IMR-90 (cell line): ENCODE data around the gene ACKR2. TPM values are rescaled to one million over a fixed set of nuclear protein-coding genes. Genes with fewer than 3 reads are reported as not detected.

Source experiments
- ATAC-seq: fragments of 200-7000 bp; cut with Tn5 transposase; 2 replicates; pipeline ENCODE4 v1.9.1; 2020; ENCODE audit warnings: low read depth, mild to moderate bottlenecking, moderate library complexity
- BruUV-seq: library from RNA; stranded (reverse); fragments of 400-500 nt; replicated peaks from 2 replicates; lab custom pipeline; 2021; lab: Mats Ljungman, UMichigan
- CTCF ChIA-PET: fragments of 300-600 bp; formaldehyde crosslinking; extraction: SDS; loops from one replicate; lab custom pipeline; 2021; ENCODE audit warnings: antibody characterized with exemption; lab: Yijun Ruan, JAX
- POLR2A ChIA-PET: fragments of 300-600 bp; sonication (Branson Sonifier 250); formaldehyde crosslinking; loops from one replicate; lab custom pipeline; 2022; ENCODE audit warnings: antibody characterized with exemption; ENCODE audit not compliant: unreplicated experiment; lab: Charles Lee
- DNase-seq: peaks from one replicate; pipeline ENCODE4 v3.0.0; 2013
- H2AFZ ChIP-seq: replicated peaks from 2 replicates; pipeline ENCODE3; 2013; ENCODE audit warnings: low read length, mild to moderate bottlenecking; ENCODE audit not compliant: poor library complexity
- H2AK5ac ChIP-seq: 2 replicates; pipeline ENCODE4 v1.6.1; 2013; ENCODE audit warnings: low read depth, low read length, inconsistent platforms
- H2AK9ac ChIP-seq: replicated peaks from 2 replicates; pipeline ENCODE3; 2013; ENCODE audit warnings: mild to moderate bottlenecking, low read depth, low read length, moderate library complexity; ENCODE audit not compliant: poor library complexity
- H2BK120ac ChIP-seq: 2 replicates; pipeline ENCODE4 v1.6.1; 2013; ENCODE audit warnings: low read depth, low read length, inconsistent platforms
- H2BK15ac ChIP-seq: 3 replicates; pipeline ENCODE4 v1.6.1; 2013; ENCODE audit warnings: low read depth, low read length, inconsistent platforms
- H2BK20ac ChIP-seq: 2 replicates; pipeline ENCODE4 v1.6.1; 2013; ENCODE audit warnings: low read depth, mild to moderate bottlenecking, inconsistent platforms, low read length, moderate library complexity
- H2BK5ac ChIP-seq: 2 replicates; pipeline ENCODE4 v1.6.1; 2013; ENCODE audit warnings: mild to moderate bottlenecking, low read depth, low read length, inconsistent platforms; ENCODE audit not compliant: poor library complexity, severe bottlenecking
- H3K14ac ChIP-seq: replicated peaks from 2 replicates; pipeline ENCODE4 v1.6.1; 2013; ENCODE audit warnings: low read depth, low read length, inconsistent platforms
- H3K18ac ChIP-seq: 2 replicates; pipeline ENCODE4 v1.6.1; 2013; ENCODE audit warnings: low read depth, low read length, control low read depth
- H3K23ac ChIP-seq: 2 replicates; pipeline ENCODE4 v1.6.1; 2013; ENCODE audit warnings: low read depth, low read length, inconsistent platforms
- H3K27ac ChIP-seq: 2 replicates; pipeline ENCODE4 v1.5.1; 2013; ENCODE audit warnings: mild to moderate bottlenecking, control low read depth, low read length; ENCODE audit not compliant: insufficient read depth
- H3K27me3 ChIP-seq: 2 replicates; pipeline ENCODE4 v1.6.1; 2013; ENCODE audit warnings: low read length; ENCODE audit not compliant: control insufficient read depth, insufficient read depth
- H3K36me3 ChIP-seq: 2 replicates; pipeline ENCODE4 v1.6.1; 2013; ENCODE audit warnings: low read length, mixed read lengths; ENCODE audit not compliant: control insufficient read depth, insufficient read depth
- H3K4ac ChIP-seq: 2 replicates; pipeline ENCODE4 v1.6.1; 2013; ENCODE audit warnings: low read depth, low read length, inconsistent platforms
- H3K4me1 ChIP-seq: 2 replicates; pipeline ENCODE4 v1.6.1; 2013; ENCODE audit warnings: low read length, mixed read lengths; ENCODE audit not compliant: control insufficient read depth, insufficient read depth
- H3K4me2 ChIP-seq: 2 replicates; pipeline ENCODE4 v1.6.1; 2013; ENCODE audit warnings: low read depth, mild to moderate bottlenecking, control low read depth, low read length, moderate library complexity
- H3K4me3 ChIP-seq: 2 replicates; pipeline ENCODE4 v1.5.1; 2013; ENCODE audit warnings: low read depth, mild to moderate bottlenecking, control low read depth, low read length, moderate library complexity; ENCODE audit not compliant: insufficient read depth
- H3K56ac ChIP-seq: 2 replicates; pipeline ENCODE4 v1.6.1; 2013; ENCODE audit warnings: low read length, inconsistent platforms; ENCODE audit not compliant: insufficient read depth; ENCODE audit errors: extremely low read depth
- H3K79me1 ChIP-seq, 2 experiments: 2 replicates each; pipeline ENCODE4 v1.6.1; 2013; ENCODE audit warnings: low read length in 2 of 2, inconsistent platforms in 1 of 2, low read depth in 1 of 2
- H3K9ac ChIP-seq: 2 replicates; pipeline ENCODE4 v1.6.1; 2013; ENCODE audit warnings: low read depth, low read length, control low read depth
- H3K9me1 ChIP-seq: 2 replicates; pipeline ENCODE4 v1.6.1; 2013; ENCODE audit warnings: low read length, inconsistent platforms; ENCODE audit not compliant: insufficient read depth
- H3K9me3 ChIP-seq: 2 replicates; pipeline ENCODE4 v1.6.1; 2013; ENCODE audit warnings: low read length; ENCODE audit not compliant: control insufficient read depth, insufficient read depth
- H4K20me1 ChIP-seq: 2 replicates; pipeline ENCODE4 v1.6.1; 2013; ENCODE audit warnings: low read length, inconsistent platforms; ENCODE audit not compliant: insufficient read depth
- H4K5ac ChIP-seq: 2 replicates; pipeline ENCODE4 v1.6.1; 2013; ENCODE audit warnings: mild to moderate bottlenecking, low read depth, low read length, control low read depth
- H4K8ac ChIP-seq, 2 experiments: 2 replicates each; pipeline ENCODE4 v1.6.1; 2013; ENCODE audit warnings: low read depth in 2 of 2, low read length in 2 of 2, control low read depth in 1 of 2, inconsistent platforms in 1 of 2
- H4K91ac ChIP-seq: 2 replicates; pipeline ENCODE4 v1.6.1; 2013; ENCODE audit warnings: low read depth, low read length, inconsistent platforms; ENCODE audit not compliant: insufficient read depth
- BHLHE40 ChIP-seq: fragments of 150-350 bp; IDR thresholded peaks from 2 replicates; pipeline ENCODE4 v1.6.1; 2016; ENCODE audit warnings: mild to moderate bottlenecking, low read depth, low read length
- CHD1 ChIP-seq: IDR thresholded peaks from 2 replicates; pipeline ENCODE4 v1.6.1; 2012; ENCODE audit warnings: low read depth, low read length, improper control_type of control experiment
- FOS ChIP-seq: fragments of 150-350 bp; IDR thresholded peaks from 2 replicates; pipeline ENCODE4 v1.6.1; 2016; ENCODE audit warnings: low read depth, low read length
- MXI1 ChIP-seq: IDR thresholded peaks from 2 replicates; pipeline ENCODE4 v1.6.1; 2012; ENCODE audit warnings: low read depth, mild to moderate bottlenecking, low read length, moderate library complexity, borderline replicate concordance
- NFE2L2 ChIP-seq: fragments of 150-350 bp; IDR thresholded peaks from 2 replicates; pipeline ENCODE4 v1.6.1; 2016; ENCODE audit warnings: low read depth, mild to moderate bottlenecking, low read length
- POLR2A ChIP-seq: IDR thresholded peaks from 2 replicates; pipeline ENCODE4 v1.6.1; 2012; ENCODE audit warnings: mild to moderate bottlenecking, low read depth, low read length
- RAD21 ChIP-seq: IDR thresholded peaks from 2 replicates; pipeline ENCODE4 v1.6.1; 2012; ENCODE audit warnings: low read length, improper control_type of control experiment
- RCOR1 ChIP-seq: IDR thresholded peaks from 2 replicates; pipeline ENCODE4 v1.6.1; 2012; ENCODE audit warnings: mild to moderate bottlenecking, low read length, improper control_type of control experiment; ENCODE audit not compliant: insufficient replicate concordance
- dilution Hi-C: fragments of 300-500 bp; cut with HindIII; formaldehyde crosslinking; loops from one replicate; pipeline ENCODE4 v1.14.3; 2018; ENCODE audit warnings: low sequenced_read_pairs; ENCODE audit not compliant: unreplicated experiment
- in situ Hi-C: fragments of 300-500 bp; cut with MboI; formaldehyde crosslinking; loops from 3 replicates; pipeline ENCODE4 v1.14.3; 2019; ENCODE audit warnings: low sequenced_read_pairs, inconsistent platforms, mixed read lengths
- intact Hi-C: fragments of 100-400 bp; cut with micrococcal nuclease; formaldehyde crosslinking; loops from 2 replicates; pipeline ENCODE4 v1.10.0; 2022
- polyA plus RNA-seq, 3 experiments: library from polyadenylated mRNA; depleted of rRNA; stranded (reverse); fragments of >200 nt; gene quantifications; 2 replicates each; pipeline ENCODE4 v1.2.3, GENCODE V29; 2012; ENCODE audit warnings: low replicate concordance in 1 of 3
- total RNA-seq: library from RNA; depleted of rRNA; stranded (reverse); fragments of >200 nt; gene quantifications from 2 replicates; pipeline ENCODE4 v1.2.3, GENCODE V29; 2012
- TF ChIP-seq, protein P1 (sequence below): conservative IDR thresholded peaks from 2 replicates; pipeline ENCODE4 v1.5.1; 2012; ENCODE audit warnings: mild to moderate bottlenecking, low read depth, low read length, improper control_type of control experiment
- TF ChIP-seq, protein P2 (sequence below): fragments of 150-350 bp; IDR thresholded peaks from 2 replicates; pipeline ENCODE4 v1.6.1; 2017; ENCODE audit warnings: mild to moderate bottlenecking, antibody characterized with exemption, low read length, low read depth
- TF ChIP-seq, protein P3 (sequence below): fragments of 150-350 bp; IDR thresholded peaks from 2 replicates; pipeline ENCODE4 v1.6.1; 2016; ENCODE audit warnings: low read depth, mild to moderate bottlenecking, low read length, moderate library complexity, borderline replicate concordance

The ACKR2 gene
- total and polyA plus RNA-seq, 2 of the 4 experiments (the other 2 are of a cell fraction): 0.10 TPM; not detected in 1

DNA sequence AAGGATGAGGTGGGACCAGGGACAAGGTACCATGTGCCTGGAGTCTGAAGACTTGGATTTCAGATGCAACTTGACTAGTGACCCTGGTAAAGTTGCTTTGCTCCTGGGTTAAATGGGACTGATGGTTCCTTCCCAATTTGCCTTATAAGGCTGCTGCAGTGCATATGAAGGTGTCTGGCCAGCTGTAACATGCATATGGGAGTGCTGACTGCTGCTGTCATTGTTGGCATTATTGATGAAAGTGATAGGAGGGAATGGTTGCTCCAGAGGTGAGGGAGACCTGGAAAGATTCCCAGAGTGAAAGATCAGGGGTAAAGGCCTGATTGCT is 45.9 kb downstream of the ACKR2 start:
- ChIA-PET POLR2A (no interaction called here), CTCF (no interaction called here)
- Histone ChIP-seq H4K5ac (no peak overlapping the region), H2AK5ac (no peak overlapping the region), H2BK5ac (no peak overlapping the region), H3K4ac (no peak overlapping the region), H3K9me1 (no peaks in the 10 kb centered on the region), H3K4me3 (no peak overlapping the region), H4K91ac (no peak overlapping the region), H3K18ac (no peak overlapping the region), H3K56ac (no peak overlapping the region), H3K27ac (no peak overlapping the region), H3K4me2 (no peak overlapping the region), H3K4me1 (no peaks in the 10 kb centered on the region), H3K23ac (no peak overlapping the region), H2AK9ac (no peak overlapping the region), H3K14ac (no peak overlapping the region), H4K20me1 (no peaks in the 10 kb centered on the region), H3K79me1 (no peaks in the 10 kb centered on the region), H4K8ac (no peak overlapping the region), H3K9me3 (no peaks in the 10 kb centered on the region), H2BK120ac (no peak overlapping the region), H3K9ac (no peak overlapping the region), H3K27me3 (peaks cover 40% of the 10 kb centered on the region), H3K36me3 (no peaks in the 10 kb centered on the region), H2BK15ac (no peak overlapping the region), H2AFZ (no peak overlapping the region), H2BK20ac (no peak overlapping the region)
- BruUV-seq: no TSS peak
- dilution Hi-C loops (no loop called here), intact Hi-C loops (no loop called here), in situ Hi-C loops (no loop called here)
- DNase-seq: no peak
- no peak for ATAC-seq
- no peak for TF ChIP-seq BHLHE40
- TF ChIP-seq POLR2A: no peak
- no peak for TF ChIP-seq CHD1
- no peak for TF ChIP-seq RAD21
- TF ChIP-seq, protein P1, sequence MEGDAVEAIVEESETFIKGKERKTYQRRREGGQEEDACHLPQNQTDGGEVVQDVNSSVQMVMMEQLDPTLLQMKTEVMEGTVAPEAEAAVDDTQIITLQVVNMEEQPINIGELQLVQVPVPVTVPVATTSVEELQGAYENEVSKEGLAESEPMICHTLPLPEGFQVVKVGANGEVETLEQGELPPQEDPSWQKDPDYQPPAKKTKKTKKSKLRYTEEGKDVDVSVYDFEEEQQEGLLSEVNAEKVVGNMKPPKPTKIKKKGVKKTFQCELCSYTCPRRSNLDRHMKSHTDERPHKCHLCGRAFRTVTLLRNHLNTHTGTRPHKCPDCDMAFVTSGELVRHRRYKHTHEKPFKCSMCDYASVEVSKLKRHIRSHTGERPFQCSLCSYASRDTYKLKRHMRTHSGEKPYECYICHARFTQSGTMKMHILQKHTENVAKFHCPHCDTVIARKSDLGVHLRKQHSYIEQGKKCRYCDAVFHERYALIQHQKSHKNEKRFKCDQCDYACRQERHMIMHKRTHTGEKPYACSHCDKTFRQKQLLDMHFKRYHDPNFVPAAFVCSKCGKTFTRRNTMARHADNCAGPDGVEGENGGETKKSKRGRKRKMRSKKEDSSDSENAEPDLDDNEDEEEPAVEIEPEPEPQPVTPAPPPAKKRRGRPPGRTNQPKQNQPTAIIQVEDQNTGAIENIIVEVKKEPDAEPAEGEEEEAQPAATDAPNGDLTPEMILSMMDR: no peak
- TF ChIP-seq, protein P2, sequence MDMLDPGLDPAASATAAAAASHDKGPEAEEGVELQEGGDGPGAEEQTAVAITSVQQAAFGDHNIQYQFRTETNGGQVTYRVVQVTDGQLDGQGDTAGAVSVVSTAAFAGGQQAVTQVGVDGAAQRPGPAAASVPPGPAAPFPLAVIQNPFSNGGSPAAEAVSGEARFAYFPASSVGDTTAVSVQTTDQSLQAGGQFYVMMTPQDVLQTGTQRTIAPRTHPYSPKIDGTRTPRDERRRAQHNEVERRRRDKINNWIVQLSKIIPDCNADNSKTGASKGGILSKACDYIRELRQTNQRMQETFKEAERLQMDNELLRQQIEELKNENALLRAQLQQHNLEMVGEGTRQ: no peak
- TF ChIP-seq FOS: no peak
- TF ChIP-seq, protein P3, sequence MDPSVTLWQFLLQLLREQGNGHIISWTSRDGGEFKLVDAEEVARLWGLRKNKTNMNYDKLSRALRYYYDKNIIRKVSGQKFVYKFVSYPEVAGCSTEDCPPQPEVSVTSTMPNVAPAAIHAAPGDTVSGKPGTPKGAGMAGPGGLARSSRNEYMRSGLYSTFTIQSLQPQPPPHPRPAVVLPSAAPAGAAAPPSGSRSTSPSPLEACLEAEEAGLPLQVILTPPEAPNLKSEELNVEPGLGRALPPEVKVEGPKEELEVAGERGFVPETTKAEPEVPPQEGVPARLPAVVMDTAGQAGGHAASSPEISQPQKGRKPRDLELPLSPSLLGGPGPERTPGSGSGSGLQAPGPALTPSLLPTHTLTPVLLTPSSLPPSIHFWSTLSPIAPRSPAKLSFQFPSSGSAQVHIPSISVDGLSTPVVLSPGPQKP: no peak
- TF ChIP-seq RCOR1: no peak
- no peak for TF ChIP-seq NFE2L2
- no peak for TF ChIP-seq MXI1
